ENCODE data around the gene IDNK. TPM values are rescaled to one million over a fixed set of nuclear protein-coding genes. Genes with fewer than 3 reads are reported as not detected.

Gene IDNK
- total and polyA plus RNA-seq, 4 donors: 1.7 to 21.8 (median 7.3) TPM

- no peaks in the 10 kb centered on the region for H3K36me3 ChIP-seq (ENCODE audit: control insufficient read depth in 1 of 2, insufficient read depth in 2 of 2, low read length in 1 of 2)
- no peak for DNase-seq
- no peak overlapping the region for H3K4me3 ChIP-seq (ENCODE audit: low read length in 2 of 2)
- no peak overlapping the region for H3K27ac ChIP-seq (ENCODE audit: low read depth in 1 of 2, low read length in 2 of 2)
- ATAC-seq (ENCODE audit: low FRiP score): no peak
- no peaks in the 10 kb centered on the region for H3K9me3 ChIP-seq (ENCODE audit: control insufficient read depth, low read length)
- H3K4me1 ChIP-seq (ENCODE audit: control insufficient read depth in 1 of 2, insufficient read depth in 2 of 2, low read length in 2 of 2): peaks cover 2 to 5% of the 10 kb centered on the region in 2 donors
- intact Hi-C loops (cut with DNase I): no loop called here
- 84 to 87% methylated on average over 3 of the region's 3 CpGs for WGBS, 2 donors
- no peaks in the 10 kb centered on the region for H3K27me3 ChIP-seq (ENCODE audit: control insufficient read depth in 1 of 2, insufficient read depth in 2 of 2, low read length in 1 of 2)
Measured at GRCh38 chr9:83688921-83689320, 66.0 kb downstream of the IDNK start.

DNA sequence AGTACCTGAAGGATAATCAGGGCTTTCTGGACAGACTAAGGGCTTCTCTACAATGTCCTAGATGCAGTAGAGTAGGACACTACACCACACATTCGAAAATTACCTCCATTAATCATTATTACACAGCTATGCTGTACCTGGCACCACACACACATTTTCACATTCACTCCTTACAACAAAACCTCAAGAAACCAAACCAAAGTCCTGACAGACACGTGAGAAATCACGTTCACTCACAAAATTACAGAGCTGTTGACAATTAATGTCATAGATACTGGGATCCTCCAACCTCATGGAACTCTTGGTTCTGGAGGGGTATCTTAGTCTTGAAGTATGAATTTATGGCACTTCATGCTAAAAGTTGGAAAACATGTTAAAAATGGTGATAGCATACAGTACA, 68.5 kb downstream of the IDNK start:
- 79 to 80% methylated on average over 3 of the region's 3 CpGs for WGBS, 2 donors
- DNase-seq (no peak), ATAC-seq (ENCODE audit: low FRiP score) (no peak)
- Histone ChIP-seq H3K36me3 (ENCODE audit: control insufficient read depth in 1 of 2, insufficient read depth in 2 of 2, low read length in 1 of 2) (no peaks in the 10 kb centered on the region), H3K27me3 (ENCODE audit: control insufficient read depth in 1 of 2, insufficient read depth in 2 of 2, low read length in 1 of 2) (no peaks in the 10 kb centered on the region), H3K27ac (ENCODE audit: low read depth in 1 of 2, low read length in 2 of 2) (no peak overlapping the region), H3K4me1 (ENCODE audit: control insufficient read depth in 1 of 2, insufficient read depth in 2 of 2, low read length in 2 of 2) (peaks cover 2 to 5% of the 10 kb centered on the region in 2 donors), H3K9me3 (ENCODE audit: control insufficient read depth, low read length) (no peaks in the 10 kb centered on the region), H3K4me3 (ENCODE audit: low read length in 2 of 2) (no peak overlapping the region)
- intact Hi-C loops (cut with DNase I): no loop called here

Other genes with a start within 250 kb of the IDNK start
- 1 to 10 TPM; 7.2 to 7.4 TPM for gene FRMD3, start 84.7 kb upstream of the IDNK start, total RNA-seq
- gene FRMD3, start 84.7 kb upstream of the IDNK start, polyA plus RNA-seq: 1 to 10 TPM; 1.8 to 4.8 TPM
- gene UBQLN1, start 84.8 kb downstream of the IDNK start, total RNA-seq: 10 to 100 TPM; 80.0 to 93.1 TPM
- gene UBQLN1, start 84.8 kb downstream of the IDNK start, polyA plus RNA-seq: 10 to 100 TPM; 31.4 to 37.4 TPM
- gene GKAP1, start 194.6 kb downstream of the IDNK start, total RNA-seq: 10 to 100 TPM in 1 of 2 donors, 1 to 10 TPM in 1; 8.0 to 10.2 TPM
- 10 to 100 TPM in 1 of 2 donors, 1 to 10 TPM in 1; 8.2 to 14.8 TPM for gene GKAP1, start 194.6 kb downstream of the IDNK start, polyA plus RNA-seq